HCT116 (cell line): Measurements from ENCODE around the gene CHAD. TPM values are rescaled to one million over a fixed set of nuclear protein-coding genes. Genes with fewer than 3 reads are reported as not detected.

Experiments
- ATAC-seq: fragments of 200-7000 bp; cut with Tn5 transposase; 2 replicates; pipeline ENCODE4 v1.9.1; 2020; ENCODE audit warnings: mild to moderate bottlenecking, moderate library complexity
- BruUV-seq: library from RNA; stranded (reverse); fragments of 400-500 nt; replicated peaks from 2 replicates; lab custom pipeline; 2021; lab: Mats Ljungman, UMichigan
- CTCF ChIA-PET: fragments of 300-600 bp; sonication (Branson Sonifier 250); formaldehyde crosslinking; loops from one replicate; lab custom pipeline; 2021; ENCODE audit warnings: antibody characterized with exemption; lab: Charles Lee
- POLR2A ChIA-PET: fragments of 300-600, 350-600 bp; sonication (Branson Sonifier 250); formaldehyde crosslinking; loops from one replicate; lab custom pipeline; 2021; ENCODE audit warnings: antibody characterized with exemption; lab: Charles Lee
- RAD21 ChIA-PET, 2 experiments: fragments of 300-600 bp; sonication (Branson Sonifier 250); formaldehyde crosslinking; loops; one replicate each; lab custom pipeline; 2023; ENCODE audit warnings: low total read pairs in 2 of 2; ENCODE audit not compliant: uncharacterized antibody in 2 of 2, unreplicated experiment in 2 of 2, low non-redundant PET in 1 of 2; lab: Charles Lee
- DNase-seq: peaks from one replicate; pipeline ENCODE4 v3.0.0-alpha.2; 2010; ENCODE audit warnings: low read depth, low spot score
- H2AFZ ChIP-seq: fragments of 200-600 bp; shearing (Covaris generic), sonication (generic); 2 replicates; pipeline ENCODE4 v1.6.1; 2017; ENCODE audit warnings: low read depth, mixed run types, mixed read lengths, antibody characterized with exemption, low read length; ENCODE audit not compliant: poor library complexity, severe bottlenecking
- H3K27ac ChIP-seq: 2 replicates; pipeline ENCODE4 v1.5.1; 2012; ENCODE audit warnings: low read depth, low read length
- H3K27me3 ChIP-seq: fragments of 200-600 bp; sonication (generic); 2 replicates; pipeline ENCODE4 v1.6.1; 2016; ENCODE audit warnings: mixed run types, low read length, mixed read lengths; ENCODE audit not compliant: insufficient read depth
- H3K36me3 ChIP-seq, 2 experiments: fragments of 200-500 bp in 1 of 2; fragments of 200-600 bp in 1 of 2; sonication (Bioruptor generic) in 1 of 2; sonication (generic) in 1 of 2; 2 replicates each; pipeline versions ENCODE4 v1.5.1 to v1.6.1; 2014 to 2016; ENCODE audit warnings: low read length in 2 of 2, inconsistent platforms in 1 of 2, mixed read lengths in 1 of 2, mixed run types in 1 of 2; ENCODE audit not compliant: insufficient read depth in 2 of 2, control insufficient read depth in 1 of 2
- H3K4me1 ChIP-seq, 2 experiments: fragments of 200-600 bp in 1 of 2; sonication (generic) in 1 of 2; 2 replicates each; pipeline versions ENCODE4 v1.5.1 to v1.6.1; 2012 to 2017; ENCODE audit warnings: low read length in 2 of 2, inconsistent platforms in 1 of 2, mild to moderate bottlenecking in 1 of 2, mixed read lengths in 1 of 2, mixed run types in 1 of 2, moderate library complexity in 1 of 2; ENCODE audit not compliant: insufficient read depth in 2 of 2, control insufficient read depth in 1 of 2
- H3K4me2 ChIP-seq: fragments of 200-600 bp; sonication (generic); 2 replicates; pipeline ENCODE4 v1.6.1; 2017; ENCODE audit warnings: mixed run types, low read length, mixed read lengths
- H3K4me3 ChIP-seq, 2 experiments: fragments of 200-600 bp in 1 of 2; sonication (generic) in 1 of 2; replicated peaks in 1 of 2; 2 replicates each; pipeline ENCODE4 v1.5.1; 2011 to 2016; ENCODE audit warnings: low read length in 2 of 2, control low read depth in 1 of 2, low read depth in 1 of 2, mild to moderate bottlenecking in 1 of 2, mixed read lengths in 1 of 2, mixed run types in 1 of 2
- H3K79me2 ChIP-seq: fragments of 200-600 bp; sonication (generic); 2 replicates; pipeline ENCODE4 v1.6.1; 2017; ENCODE audit warnings: mild to moderate bottlenecking, mixed run types, low read length, moderate library complexity, mixed read lengths; ENCODE audit not compliant: insufficient read depth
- H3K9ac ChIP-seq: fragments of 200-600 bp; sonication (generic); 2 replicates; pipeline ENCODE4 v1.6.1; 2016; ENCODE audit warnings: low read length, mixed read lengths
- H3K9me2 ChIP-seq: fragments of 200-600 bp; sonication (generic), shearing (Covaris generic); 2 replicates; pipeline ENCODE4 v1.6.1; 2017; ENCODE audit warnings: mixed run types, mild to moderate bottlenecking, moderate library complexity; ENCODE audit not compliant: insufficient read depth
- H3K9me3 ChIP-seq, 2 experiments: fragments of 200-500 bp in 1 of 2; fragments of 200-600 bp in 1 of 2; sonication (Bioruptor generic) in 1 of 2; sonication (generic) in 1 of 2; 2 replicates each; pipeline ENCODE4 v1.6.1; 2014 to 2017; ENCODE audit warnings: low read length in 2 of 2, mixed read lengths in 2 of 2, inconsistent platforms in 1 of 2, low read depth in 1 of 2, mild to moderate bottlenecking in 1 of 2, mixed run types in 1 of 2, moderate library complexity in 1 of 2; ENCODE audit not compliant: control insufficient read depth in 1 of 2, insufficient read depth in 1 of 2
- H4K20me1 ChIP-seq: fragments of 200-600 bp; sonication (generic), shearing (Covaris generic); 2 replicates; pipeline ENCODE4 v1.6.1; 2017; ENCODE audit warnings: mixed run types, mild to moderate bottlenecking, moderate library complexity; ENCODE audit not compliant: insufficient read depth
- EZH2phosphoT487 ChIP-seq: fragments of 200-600 bp; IDR thresholded peaks from 2 replicates; pipeline ENCODE4 v1.6.1; 2018; ENCODE audit warnings: antibody characterized with exemption, borderline replicate concordance
- JUND ChIP-seq: IDR thresholded peaks from 2 replicates; pipeline ENCODE4 v1.6.1; 2012
- POLR2A ChIP-seq: IDR thresholded peaks from 2 replicates; pipeline ENCODE4 v1.7.0; 2011; ENCODE audit warnings: borderline replicate concordance; ENCODE audit not compliant: insufficient read depth, insufficient read length; ENCODE audit errors: extremely low read depth
- SP1 ChIP-seq: IDR thresholded peaks from 2 replicates; pipeline ENCODE4 v1.6.1; 2012; ENCODE audit warnings: low read depth
- ZNF274 ChIP-seq: fragments of 200-500 bp; sonication (Bioruptor generic); IDR thresholded peaks from 2 replicates; pipeline ENCODE4 v1.6.1; 2014; ENCODE audit warnings: mild to moderate bottlenecking, low read depth, low read length, inconsistent platforms
- intact Hi-C: fragments of 100-400 bp; cut with micrococcal nuclease; formaldehyde crosslinking; loops from 2 replicates; pipeline ENCODE4 v1.10.0; 2022
- total RNA-seq: library from RNA; stranded (reverse); gene quantifications from one replicate; pipeline ENCODE4 v1.2.1, GENCODE V29; 2021; ENCODE audit not compliant: unreplicated experiment

CHAD gene
- total RNA-seq, 1 experiment from 2014 or later, result not detected

DNA sequence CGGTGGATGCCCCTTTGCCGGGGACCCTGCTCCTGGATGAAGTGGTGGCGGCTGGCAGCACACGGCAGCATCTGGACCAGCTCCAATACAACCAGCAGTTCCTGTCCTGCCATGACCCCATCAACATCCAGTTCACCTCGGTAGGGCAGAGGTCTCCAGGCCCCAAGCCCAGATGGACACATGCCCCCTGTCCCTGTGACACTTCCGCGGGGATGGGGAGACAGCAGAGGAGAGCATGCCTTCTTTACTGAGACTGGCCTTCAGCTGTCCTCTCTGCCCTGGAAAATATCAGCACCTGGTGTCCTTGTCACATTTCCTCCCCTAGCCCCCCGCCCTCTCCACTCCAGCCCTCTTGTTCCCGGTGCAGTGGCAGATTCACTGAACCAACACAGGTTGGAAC lies 6.2 kb downstream of the CHAD start:
- no peaks in the 10 kb centered on the region for H4K20me1 ChIP-seq
- RAD21 ChIA-PET, result no interaction called here
- no peak overlapping the region for H2AFZ ChIP-seq
- peaks cover 15 to 36% of the 10 kb centered on the region in 2 experiments for H3K4me1 ChIP-seq
- no peaks in the 10 kb centered on the region for H3K27me3 ChIP-seq
- DNase-seq (no peak), ATAC-seq (no peak)
- intact Hi-C loops, result no loop called here
- no peak overlapping the region for H3K4me2 ChIP-seq
- no peaks in the 10 kb centered on the region for H3K9me2 ChIP-seq
- H3K9ac ChIP-seq, result no peak overlapping the region
- no peaks in the 10 kb centered on the region for H3K79me2 ChIP-seq
- CTCF ChIA-PET, result no interaction called here
- H3K36me3 ChIP-seq, result no peaks in the 10 kb centered on the region
- H3K27ac ChIP-seq, result no peak overlapping the region
- no TSS peak for BruUV-seq
- POLR2A ChIA-PET, result no interaction called here
- H3K9me3 ChIP-seq, result no peaks in the 10 kb centered on the region
- TF ChIP-seq SP1 (no peak), ZNF274 (no peak), EZH2phosphoT487 (no peak)
- no peak overlapping the region for H3K4me3 ChIP-seq

DNA sequence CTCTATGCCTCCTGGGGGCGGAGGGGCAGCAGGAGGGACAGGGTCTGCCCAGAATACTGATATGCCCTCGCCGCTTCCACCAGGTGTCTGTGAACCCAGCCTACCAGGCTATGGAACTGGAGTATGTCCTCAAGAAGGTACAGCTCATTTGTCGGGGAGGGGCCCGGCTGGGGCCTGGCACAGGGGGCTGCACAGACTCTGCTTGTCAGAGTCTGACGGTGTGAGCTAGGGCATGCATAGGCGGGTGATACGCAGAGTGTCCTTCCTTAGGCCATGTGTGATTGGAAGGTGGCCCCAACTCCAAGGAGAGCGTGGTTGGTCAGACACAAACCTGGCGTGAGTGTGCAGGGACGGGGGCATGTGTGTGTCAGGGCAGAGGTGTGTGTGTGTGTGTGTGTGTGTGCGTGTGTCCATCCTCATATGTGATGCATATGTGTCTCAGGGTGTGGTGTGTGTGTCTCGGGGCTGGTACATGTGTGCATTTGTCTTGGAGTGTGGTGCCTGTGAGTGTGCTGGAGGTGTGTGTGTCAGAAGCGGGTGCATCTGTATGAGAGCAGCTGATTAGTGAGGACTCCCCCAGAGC lies 7.0 kb downstream of the CHAD start:
- no peak overlapping the region for H3K9ac ChIP-seq
- ChIA-PET CTCF (no interaction called here), RAD21 (no interaction called here), POLR2A (no interaction called here)
- no peaks in the 10 kb centered on the region for H4K20me1 ChIP-seq
- H3K4me3 ChIP-seq, result no peak overlapping the region
- intact Hi-C loops, result no loop called here
- H3K27ac ChIP-seq, result no peak overlapping the region
- no peaks in the 10 kb centered on the region for H3K79me2 ChIP-seq
- no TSS peak for BruUV-seq
- H3K9me3 ChIP-seq, result no peaks in the 10 kb centered on the region
- no peaks in the 10 kb centered on the region for H3K36me3 ChIP-seq
- ATAC-seq (no peak), DNase-seq (no peak)
- no peak overlapping the region for H3K4me2 ChIP-seq
- peaks cover 14 to 30% of the 10 kb centered on the region in 2 experiments for H3K4me1 ChIP-seq
- TF ChIP-seq POLR2A, result no peak
- TF ChIP-seq JUND, result no peak
- no peaks in the 10 kb centered on the region for H3K9me2 ChIP-seq
- H3K27me3 ChIP-seq, result no peaks in the 10 kb centered on the region
- no peak overlapping the region for H2AFZ ChIP-seq
